ENCODE data around the gene ZFP57.

ZFP57 gene

DNA sequence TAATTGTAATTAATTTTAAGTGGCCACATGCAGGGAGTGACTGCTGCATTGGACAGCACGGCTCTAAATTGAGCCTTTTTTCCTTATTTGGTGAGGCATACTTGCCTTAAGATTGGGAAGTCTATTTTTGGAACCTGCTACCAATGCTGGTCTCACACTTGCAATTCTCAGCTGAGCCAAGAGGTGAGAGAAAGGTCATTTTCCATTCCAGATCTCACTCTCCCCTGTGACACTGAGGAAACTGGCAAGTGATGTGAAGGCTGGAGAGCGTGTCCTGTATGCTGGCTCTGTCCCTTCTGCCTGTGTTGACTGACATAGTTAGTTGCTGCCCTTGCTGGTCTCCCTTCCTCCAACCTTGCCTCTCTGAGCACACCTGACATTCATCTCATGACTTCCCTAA is 24.8 kb downstream of the ZFP57 start:
- DNase-seq (ENCODE audit: low read depth in 1 of 2, low spot score in 1 of 2), result no peak

DNA sequence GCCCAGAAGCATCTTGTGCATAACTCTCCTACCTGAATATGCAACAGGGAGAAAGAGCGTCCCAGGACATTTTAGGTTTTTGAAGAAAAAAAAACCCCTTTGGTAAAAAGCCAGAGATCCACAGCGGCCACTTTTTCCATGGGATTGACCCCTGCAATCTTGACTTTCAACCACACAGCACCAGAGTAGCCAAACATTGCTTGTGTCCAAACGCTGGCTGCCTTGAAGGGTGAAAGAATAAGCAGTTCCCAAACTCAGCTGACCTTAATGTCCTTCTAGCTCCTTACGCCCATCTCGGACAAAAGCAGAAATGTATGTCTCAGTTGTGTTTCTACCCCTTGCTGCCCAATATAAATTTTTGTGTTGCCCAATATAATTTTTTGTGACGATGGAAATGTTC is 25.3 kb downstream of the ZFP57 start:
- no peak for DNase-seq (ENCODE audit: low read depth in 1 of 2, low spot score in 1 of 2)

DNA sequence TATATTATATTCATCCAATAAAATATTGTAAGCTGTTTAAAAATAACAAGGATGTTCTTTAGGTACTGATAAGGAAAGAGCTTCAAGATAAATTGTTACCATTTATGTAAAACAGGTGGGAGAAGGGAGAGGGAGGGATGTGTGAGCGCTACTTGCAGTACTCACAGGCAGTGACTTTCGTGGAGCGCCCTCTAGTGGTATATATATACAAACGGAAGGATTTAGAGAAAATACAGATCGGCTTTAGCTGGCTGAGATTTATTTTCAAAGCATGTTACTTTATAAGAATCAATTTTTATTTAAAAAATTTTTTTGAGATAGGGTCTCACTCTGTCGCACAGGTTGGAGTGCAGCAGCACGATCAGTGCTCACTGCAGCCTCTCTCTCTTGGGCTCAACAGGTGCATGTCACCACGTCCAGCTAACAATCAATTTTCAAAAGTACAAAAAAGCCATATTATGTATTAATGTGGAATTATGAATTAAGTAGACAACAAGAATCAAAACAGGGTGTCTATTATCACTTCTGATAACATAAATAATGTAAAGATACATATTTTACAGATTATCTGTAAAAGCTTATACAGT is 27.4 kb downstream of the ZFP57 start:
- DNase-seq (ENCODE audit: low read depth in 1 of 2, low spot score in 1 of 2), result no peak

DNA sequence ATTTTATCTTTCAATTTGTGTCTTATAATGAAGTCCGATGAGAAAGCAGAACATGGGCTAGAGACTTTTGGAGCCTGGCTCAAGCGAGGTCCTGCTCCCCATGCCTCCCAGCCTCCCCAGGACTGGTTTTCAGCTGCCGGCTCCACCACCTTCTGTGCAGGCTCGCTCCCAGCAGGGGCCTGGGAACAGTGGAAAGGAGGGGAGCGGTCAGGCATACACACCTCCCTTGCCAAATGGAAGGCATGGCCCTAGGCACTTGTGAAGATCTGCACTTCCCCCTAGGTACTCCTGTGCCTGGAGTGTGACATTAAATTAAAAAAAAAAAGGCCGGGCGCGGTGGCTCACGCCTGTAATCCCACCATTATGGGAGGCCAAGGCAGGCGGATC is 28.8 kb downstream of the ZFP57 start:
- DNase-seq (ENCODE audit: low read depth in 1 of 2, low spot score in 1 of 2), result no peak

GRCh38 chr6:29651413-29652197 is 29.3 kb downstream of the ZFP57 start:
- no peak for DNase-seq (ENCODE audit: low read depth in 1 of 2, low spot score in 1 of 2)

- DNase-seq (ENCODE audit: low read depth in 1 of 2, low spot score in 1 of 2), result peak; percentile 92 to 96
These were observed 31.0 kb downstream of the ZFP57 start for GRCh38 chr6:29649701-29650673.

DNA sequence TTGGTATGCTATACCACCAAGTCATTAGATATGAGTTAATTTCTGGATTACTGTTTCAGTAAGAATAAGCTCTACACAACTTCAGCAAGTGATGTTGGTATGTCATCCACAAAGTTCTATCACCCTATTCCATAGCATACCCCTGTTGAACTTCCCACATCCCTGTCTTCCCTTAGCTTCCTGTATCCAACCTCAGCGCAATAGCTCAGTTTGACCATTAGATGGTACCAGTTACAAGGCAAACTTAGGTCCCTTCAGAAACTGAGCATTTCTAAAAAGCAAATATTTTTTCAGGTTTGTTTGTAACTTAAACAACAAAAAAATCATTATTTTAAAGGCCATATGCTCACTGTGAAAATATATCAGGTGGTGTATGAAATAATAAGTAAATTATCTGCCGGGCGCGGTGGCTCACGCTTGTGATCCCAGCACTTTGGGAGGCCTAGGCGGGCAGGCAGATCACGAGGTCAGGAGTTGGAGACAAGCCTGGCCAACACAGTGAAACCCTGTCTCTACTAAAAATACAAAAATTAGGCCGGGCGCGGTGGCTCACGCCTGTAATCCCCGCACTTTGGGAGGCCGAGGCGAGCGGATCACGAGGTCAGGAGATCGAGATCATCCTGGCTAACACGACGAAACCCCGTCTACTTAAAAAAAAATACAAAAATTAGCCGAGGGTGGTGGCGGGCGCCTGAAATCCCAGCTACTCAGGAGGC is 32.9 kb downstream of the ZFP57 start:
- DNase-seq (ENCODE audit: low read depth in 1 of 2, low spot score in 1 of 2), result no peak

- DNase-seq (ENCODE audit: low read depth in 1 of 2, low spot score in 1 of 2), result no peak
These were observed 39.4 kb downstream of the ZFP57 start for GRCh38 chr6:29641430-29642148.

DNA sequence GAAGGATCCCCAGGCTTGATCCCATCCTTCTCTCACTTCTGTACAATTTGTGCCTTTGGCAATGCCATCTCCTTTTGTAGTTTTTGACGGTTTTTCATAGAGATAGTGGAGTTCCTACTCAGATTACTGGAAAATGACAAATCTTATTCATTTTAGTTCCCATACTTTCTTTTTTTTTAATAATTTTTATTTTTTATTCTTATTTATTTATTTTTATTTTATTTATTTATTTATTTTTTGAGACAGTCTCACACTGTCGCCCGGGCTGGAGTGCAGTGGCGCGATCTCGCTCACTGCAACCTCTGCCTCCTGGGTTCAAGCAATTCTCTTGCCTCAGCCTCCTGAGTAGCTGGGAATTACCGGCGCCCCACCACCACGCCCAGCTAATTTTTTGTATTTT is 43.7 kb downstream of the ZFP57 start:
- no peak for DNase-seq (ENCODE audit: low read depth in 1 of 2, low spot score in 1 of 2)

DNA sequence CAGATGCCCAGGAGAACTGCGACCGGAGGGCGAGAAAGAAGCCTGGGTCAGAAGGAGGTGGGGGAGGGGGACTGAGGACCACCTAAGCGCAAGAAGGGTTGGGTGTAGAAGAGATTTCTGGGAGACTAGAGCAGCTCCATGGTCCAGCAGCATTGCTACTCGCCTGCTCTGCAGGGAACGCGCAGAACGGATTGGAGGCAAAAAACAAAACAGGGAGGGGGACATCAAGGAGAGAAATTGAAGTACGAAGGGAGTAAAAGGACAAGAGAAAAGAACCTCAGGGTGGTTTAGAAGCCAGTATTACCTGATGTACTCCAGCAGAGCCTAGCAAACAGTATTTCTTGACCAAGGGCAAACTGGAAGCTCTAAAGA is 47.4 kb downstream of the ZFP57 start:
- DNase-seq (ENCODE audit: low read depth in 1 of 2, low spot score in 1 of 2), result no peak

DNA sequence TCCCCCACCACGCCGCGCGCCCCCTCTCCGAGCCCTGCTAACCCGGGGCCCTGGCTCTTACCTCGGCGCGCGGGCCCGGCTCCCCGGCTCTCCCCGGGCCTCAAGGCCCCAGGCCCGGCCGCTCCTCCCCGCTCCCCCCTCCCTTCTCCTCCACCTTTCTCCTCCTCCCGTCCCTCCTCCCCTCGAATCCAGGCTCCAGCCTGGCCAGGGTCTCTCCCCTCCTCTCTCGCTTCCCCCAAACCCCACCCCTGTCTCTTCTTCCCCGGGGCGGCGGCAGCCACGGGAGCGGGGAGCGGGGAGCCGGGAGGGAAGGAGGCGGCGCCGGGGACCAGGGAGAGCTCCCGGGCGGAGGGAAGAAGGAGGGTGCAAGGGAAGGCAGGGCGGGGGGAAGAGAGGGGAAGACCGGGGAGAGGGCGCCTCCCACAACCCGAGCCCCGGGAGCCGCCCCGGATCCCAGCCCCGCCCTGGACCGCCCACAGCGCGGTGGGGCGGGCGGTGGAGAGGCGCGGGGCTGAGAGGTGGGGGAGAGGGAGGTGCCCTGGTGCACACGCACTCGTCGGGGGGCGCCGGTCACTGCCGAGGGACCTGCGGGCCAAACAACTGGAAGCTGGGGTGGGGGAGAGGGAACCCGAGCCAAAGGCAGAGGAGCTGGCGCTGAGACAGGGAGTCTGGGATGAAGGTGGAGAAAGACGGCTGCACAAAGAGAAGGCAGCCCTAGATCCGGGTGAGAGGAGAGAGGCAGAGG is 48.0 kb downstream of the ZFP57 start, which contains the start of gene GABBR1:
GABBR1 (minus strand) TSS at position 395 of the 745 bp plus-strand sequence. CDS start 798 bp downstream, outside the sequence.
- DNase-seq (ENCODE audit: low read depth in 1 of 2, low spot score in 1 of 2), result peak; percentile 41 to 68

DNA sequence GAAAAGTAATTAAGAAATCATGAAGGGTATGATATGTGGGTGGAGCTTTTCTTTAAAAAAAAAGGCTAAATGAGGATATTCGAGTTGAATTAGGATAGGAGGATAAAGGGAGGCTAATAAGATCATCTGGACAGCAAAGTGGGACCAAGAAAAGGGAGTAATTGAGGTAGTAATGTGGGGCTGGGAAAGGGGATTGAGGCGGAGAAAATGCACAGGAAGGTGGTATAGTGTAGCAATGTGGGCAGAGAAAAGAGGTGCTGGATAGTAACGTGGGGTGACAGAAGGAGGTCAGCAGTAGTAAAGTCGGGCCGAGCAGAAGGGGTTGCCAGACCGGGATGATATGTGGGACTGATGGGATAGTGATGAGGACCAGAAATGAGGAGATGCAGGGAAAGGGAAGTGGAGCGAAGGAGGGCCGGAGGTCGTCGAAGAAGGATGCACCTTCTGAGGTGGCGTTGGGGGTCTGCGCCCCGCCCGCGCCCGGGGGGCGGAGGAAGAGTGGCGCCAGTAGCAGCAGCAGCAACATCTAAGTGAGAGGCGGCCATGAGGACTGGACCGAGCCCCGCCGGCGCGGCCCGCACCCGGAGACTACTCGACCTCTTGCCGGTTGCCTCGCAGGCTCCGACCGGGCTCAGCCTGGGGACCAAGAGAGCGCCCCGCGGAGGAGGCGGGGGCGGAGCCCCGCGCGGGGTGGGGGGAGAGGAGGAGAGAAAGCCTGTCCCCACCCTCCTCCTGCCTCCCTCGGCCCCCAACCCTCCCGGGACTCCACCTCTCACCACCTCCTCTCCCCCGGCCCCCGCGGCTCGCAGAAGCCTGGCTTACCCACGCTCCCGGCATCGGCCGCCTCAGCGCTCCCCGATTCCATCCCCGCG is 48.9 kb downstream of the ZFP57 start:
- peak; percentile 25 to 43 for DNase-seq (ENCODE audit: low read depth in 1 of 2, low spot score in 1 of 2)

DNA sequence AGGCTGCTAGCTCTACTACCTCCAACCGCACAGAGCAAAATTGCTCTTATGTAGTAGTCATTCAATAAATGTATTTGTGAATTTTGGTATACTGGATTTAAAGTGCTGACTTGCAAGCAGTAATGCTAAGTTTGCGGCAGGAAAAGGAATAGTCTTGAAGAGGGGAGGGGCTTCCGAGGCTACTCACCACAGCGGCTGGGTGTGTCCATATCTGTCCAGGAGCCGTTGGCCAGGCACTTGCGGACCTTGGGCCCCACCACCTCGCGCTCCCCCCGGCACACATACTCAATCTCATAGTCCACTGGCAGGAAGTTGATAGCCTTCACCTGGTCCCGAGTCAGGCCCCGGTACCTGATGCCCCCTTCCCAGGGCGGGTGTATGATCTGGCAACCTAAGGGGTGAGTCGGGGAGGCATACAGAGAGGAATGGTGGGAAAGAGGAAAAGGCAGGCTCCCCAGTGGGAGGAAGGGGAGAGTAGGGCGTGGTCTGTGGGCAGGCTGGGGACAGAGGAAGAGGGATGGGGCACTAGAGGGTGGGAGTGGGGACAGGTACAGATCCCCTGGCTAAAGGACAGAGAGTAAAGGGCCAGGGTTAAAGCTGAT is 49.6 kb downstream of the ZFP57 start:
- DNase-seq (ENCODE audit: low read depth in 1 of 2, low spot score in 1 of 2), result no peak

DNA sequence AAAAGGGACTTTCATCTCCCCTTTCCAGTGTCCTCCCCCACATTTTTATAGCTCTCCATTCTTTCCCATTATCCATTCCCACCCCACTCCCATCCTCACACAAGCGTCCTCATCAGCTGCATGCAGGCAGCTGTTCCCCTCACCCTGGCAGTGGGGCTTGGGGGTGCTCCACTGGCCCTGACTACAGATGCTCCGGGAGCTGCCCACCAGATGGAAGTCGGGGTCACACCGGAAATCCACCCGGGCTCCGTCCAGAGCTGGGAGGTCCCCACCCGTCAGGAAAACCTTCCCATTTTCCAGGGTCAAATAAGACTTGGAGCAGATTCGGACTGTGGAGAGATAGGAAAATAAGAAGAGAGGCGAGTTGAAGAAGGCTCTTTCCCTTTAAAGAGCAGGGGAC is 50.6 kb downstream of the ZFP57 start:
- no peak for DNase-seq (ENCODE audit: low read depth in 1 of 2, low spot score in 1 of 2)

DNA sequence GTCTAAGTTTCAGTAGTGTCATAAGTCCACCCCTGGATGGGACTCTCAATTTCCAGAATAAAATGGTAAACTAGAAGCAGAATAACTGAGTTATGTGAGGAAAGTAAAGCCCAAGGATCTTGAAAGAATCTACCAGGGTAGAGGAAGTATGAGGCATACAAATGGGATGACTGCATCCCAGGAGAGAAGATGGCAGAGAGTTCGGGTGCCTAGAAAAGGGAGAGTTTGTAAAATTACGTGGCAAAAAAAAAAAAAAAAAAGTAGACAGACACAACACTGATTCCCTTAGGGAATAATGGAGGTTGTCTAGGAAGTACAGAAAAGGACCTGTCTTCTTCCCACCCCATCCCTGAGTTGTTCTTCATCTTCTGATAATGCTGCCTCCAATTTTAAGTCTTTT is 51.4 kb downstream of the ZFP57 start:
- no peak for DNase-seq (ENCODE audit: low read depth in 1 of 2, low spot score in 1 of 2)

DNA sequence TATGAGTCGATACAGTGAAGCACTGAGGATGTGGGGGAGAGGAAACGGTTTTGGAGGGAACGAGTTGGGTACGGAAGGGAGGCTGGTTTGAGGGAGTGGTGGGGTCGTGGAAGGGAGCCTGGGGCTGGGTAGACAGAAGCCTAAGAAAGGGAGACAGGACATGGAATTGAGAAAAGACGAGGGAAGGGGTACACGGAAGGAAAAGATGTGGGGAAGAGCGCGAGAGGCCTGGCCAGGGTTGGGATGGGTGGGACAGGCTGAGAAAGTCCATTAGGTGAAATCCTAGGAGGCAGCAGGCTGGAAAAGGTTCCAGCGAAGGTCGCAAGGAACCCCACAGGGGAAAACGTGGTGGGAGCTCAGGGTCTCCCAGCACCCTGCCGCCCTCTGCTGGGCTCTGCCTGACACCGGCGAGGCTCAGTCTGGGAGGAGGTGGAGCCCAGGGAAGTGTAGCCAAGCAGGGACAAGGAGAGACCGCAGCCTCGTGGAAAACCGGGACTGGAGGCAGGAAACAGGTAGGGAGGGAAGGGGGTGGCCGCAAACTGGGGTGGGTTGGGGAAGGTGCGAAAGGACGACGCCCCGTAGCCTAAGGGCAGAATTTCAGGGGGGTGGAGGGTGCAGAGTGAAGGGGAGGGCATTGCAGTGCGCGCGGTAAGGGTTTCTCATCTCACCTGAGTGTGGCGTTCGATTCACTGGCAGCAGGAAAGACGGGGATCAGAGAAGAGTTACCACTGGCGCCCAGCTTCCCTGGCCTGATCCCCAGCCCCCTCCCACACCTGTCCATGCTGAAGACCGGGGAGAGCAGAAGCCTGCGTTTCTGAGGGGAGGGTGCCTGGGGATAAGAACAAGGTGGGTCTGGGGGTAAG is 52.3 kb downstream of the ZFP57 start:
- peak; percentile 22 to 32 for DNase-seq (ENCODE audit: low read depth in 1 of 2, low spot score in 1 of 2)

- DNase-seq (ENCODE audit: low read depth in 1 of 2, low spot score in 1 of 2), result peak in 1 of 2 donors; percentile 42
These were observed 53.1 kb downstream of the ZFP57 start for GRCh38 chr6:29627755-29628418.
